ENCODE results near the gene ARHGEF4.

ARHGEF4 gene

GRCh38 chr2:131036696-131037397 is 200.1 kb downstream of the ARHGEF4 start:
- H3K9me3 ChIP-seq (ENCODE audit: control insufficient read depth, low read length): no peaks in the 10 kb centered on the region
- H3K27me3 ChIP-seq (ENCODE audit: control insufficient read depth, insufficient read depth, low read length, poor library complexity, severe bottlenecking): peaks cover 29% of the 10 kb centered on the region
- no peak overlapping the region for H3K4me3 ChIP-seq (ENCODE audit: insufficient read depth, low read depth, low read length)
- H3K36me3 ChIP-seq (ENCODE audit: control insufficient read depth, insufficient read depth, low read length): no peaks in the 10 kb centered on the region
- 90 to 93% methylated on average over 11 of the region's 11 CpGs for WGBS, 2 experiments
- H3K27ac ChIP-seq (ENCODE audit: insufficient read depth, low read depth, low read length, poor library complexity, severe bottlenecking): no peak overlapping the region
- H3K4me1 ChIP-seq (ENCODE audit: control insufficient read depth, insufficient read depth, low read length): peaks cover 16% of the 10 kb centered on the region

GRCh38 chr2:131037398-131038257 is 200.9 kb downstream of the ARHGEF4 start:
- H3K9me3 ChIP-seq (ENCODE audit: control insufficient read depth, low read length): no peaks in the 10 kb centered on the region
- WGBS, 2 experiments: 88% methylated on average over 6 of the region's 6 CpGs

GRCh38 chr2:131038258-131039100 is 201.8 kb downstream of the ARHGEF4 start:
- Histone ChIP-seq H3K27ac (ENCODE audit: insufficient read depth, low read depth, low read length, poor library complexity, severe bottlenecking) (no peak overlapping the region), H3K27me3 (ENCODE audit: control insufficient read depth, insufficient read depth, low read length, poor library complexity, severe bottlenecking) (peaks cover 24% of the 10 kb centered on the region), H3K9me3 (ENCODE audit: control insufficient read depth, low read length) (no peaks in the 10 kb centered on the region), H3K4me3 (ENCODE audit: insufficient read depth, low read depth, low read length) (no peak overlapping the region), H3K36me3 (ENCODE audit: control insufficient read depth, insufficient read depth, low read length) (no peaks in the 10 kb centered on the region), H3K4me1 (ENCODE audit: control insufficient read depth, insufficient read depth, low read length) (peaks cover 16% of the 10 kb centered on the region)
- 92 to 94% methylated on average over 17 of the region's 17 CpGs for WGBS, 2 experiments

More at GRCh38 chr2:131037398-131038257, 200.9 kb downstream of the ARHGEF4 start:
- Histone ChIP-seq H3K27ac (ENCODE audit: insufficient read depth, low read depth, low read length, poor library complexity, severe bottlenecking) (no peak overlapping the region), H3K27me3 (ENCODE audit: control insufficient read depth, insufficient read depth, low read length, poor library complexity, severe bottlenecking) (peaks cover 29% of the 10 kb centered on the region), H3K4me1 (ENCODE audit: control insufficient read depth, insufficient read depth, low read length) (peaks cover 16% of the 10 kb centered on the region), H3K36me3 (ENCODE audit: control insufficient read depth, insufficient read depth, low read length) (no peaks in the 10 kb centered on the region), H3K4me3 (ENCODE audit: insufficient read depth, low read depth, low read length) (no peak overlapping the region)

GRCh38 chr2:131039101-131039440 is 202.4 kb downstream of the ARHGEF4 start:
- no peak overlapping the region for H3K4me3 ChIP-seq (ENCODE audit: insufficient read depth, low read depth, low read length)
- H3K27me3 ChIP-seq (ENCODE audit: control insufficient read depth, insufficient read depth, low read length, poor library complexity, severe bottlenecking): peaks cover 18% of the 10 kb centered on the region
- H3K27ac ChIP-seq (ENCODE audit: insufficient read depth, low read depth, low read length, poor library complexity, severe bottlenecking): no peak overlapping the region
- H3K9me3 ChIP-seq (ENCODE audit: control insufficient read depth, low read length): no peaks in the 10 kb centered on the region
- no peaks in the 10 kb centered on the region for H3K36me3 ChIP-seq (ENCODE audit: control insufficient read depth, insufficient read depth, low read length)
- peaks cover 12% of the 10 kb centered on the region for H3K4me1 ChIP-seq (ENCODE audit: control insufficient read depth, insufficient read depth, low read length)
- whole genome bisulfite sequencing, 2 experiments: 94 to 96% methylated on average over 9 of the region's 9 CpGs

- Histone ChIP-seq H3K27ac (ENCODE audit: insufficient read depth, low read depth, low read length, poor library complexity, severe bottlenecking) (no peak overlapping the region), H3K27me3 (ENCODE audit: control insufficient read depth, insufficient read depth, low read length, poor library complexity, severe bottlenecking) (peaks cover 13% of the 10 kb centered on the region), H3K9me3 (ENCODE audit: control insufficient read depth, low read length) (no peaks in the 10 kb centered on the region), H3K4me3 (ENCODE audit: insufficient read depth, low read depth, low read length) (no peak overlapping the region), H3K36me3 (ENCODE audit: control insufficient read depth, insufficient read depth, low read length) (no peaks in the 10 kb centered on the region), H3K4me1 (ENCODE audit: control insufficient read depth, insufficient read depth, low read length) (peaks cover 10% of the 10 kb centered on the region)
- WGBS, 2 experiments: 94 to 95% methylated on average over 23 of the region's 23 CpGs
These were observed 202.8 kb downstream of the ARHGEF4 start for GRCh38 chr2:131039535-131039907.

- Histone ChIP-seq H3K27me3 (ENCODE audit: control insufficient read depth, insufficient read depth, low read length, poor library complexity, severe bottlenecking) (peaks cover 10% of the 10 kb centered on the region), H3K27ac (ENCODE audit: insufficient read depth, low read depth, low read length, poor library complexity, severe bottlenecking) (no peak overlapping the region), H3K9me3 (ENCODE audit: control insufficient read depth, low read length) (no peaks in the 10 kb centered on the region), H3K4me3 (ENCODE audit: insufficient read depth, low read depth, low read length) (no peak overlapping the region), H3K36me3 (ENCODE audit: control insufficient read depth, insufficient read depth, low read length) (no peaks in the 10 kb centered on the region), H3K4me1 (ENCODE audit: control insufficient read depth, insufficient read depth, low read length) (peaks cover 10% of the 10 kb centered on the region)
- WGBS, 2 experiments: 96 to 97% methylated on average over 75 of the region's 75 CpGs
These were observed 203.4 kb downstream of the ARHGEF4 start for GRCh38 chr2:131039908-131040660.

- Histone ChIP-seq H3K27me3 (ENCODE audit: control insufficient read depth, insufficient read depth, low read length, poor library complexity, severe bottlenecking) (peaks cover 3% of the 10 kb centered on the region), H3K4me3 (ENCODE audit: insufficient read depth, low read depth, low read length) (no peak overlapping the region), H3K4me1 (ENCODE audit: control insufficient read depth, insufficient read depth, low read length) (peaks cover 10% of the 10 kb centered on the region), H3K36me3 (ENCODE audit: control insufficient read depth, insufficient read depth, low read length) (no peaks in the 10 kb centered on the region), H3K27ac (ENCODE audit: insufficient read depth, low read depth, low read length, poor library complexity, severe bottlenecking) (no peak overlapping the region), H3K9me3 (ENCODE audit: control insufficient read depth, low read length) (no peaks in the 10 kb centered on the region)
- 84% methylated on average over 23 of the region's 23 CpGs for WGBS, 2 experiments
These were observed 204.1 kb downstream of the ARHGEF4 start for GRCh38 chr2:131040661-131041401.

GRCh38 chr2:131041402-131042147 is 204.9 kb downstream of the ARHGEF4 start:
- no peaks in the 10 kb centered on the region for H3K36me3 ChIP-seq (ENCODE audit: control insufficient read depth, insufficient read depth, low read length)
- no peak overlapping the region for H3K4me3 ChIP-seq (ENCODE audit: insufficient read depth, low read depth, low read length)
- H3K27me3 ChIP-seq (ENCODE audit: control insufficient read depth, insufficient read depth, low read length, poor library complexity, severe bottlenecking): no peaks in the 10 kb centered on the region
- H3K9me3 ChIP-seq (ENCODE audit: control insufficient read depth, low read length): no peaks in the 10 kb centered on the region
- WGBS, 2 experiments: 87% methylated on average over 14 of the region's 14 CpGs
- peaks cover 5% of the 10 kb centered on the region for H3K4me1 ChIP-seq (ENCODE audit: control insufficient read depth, insufficient read depth, low read length)
- no peak overlapping the region for H3K27ac ChIP-seq (ENCODE audit: insufficient read depth, low read depth, low read length, poor library complexity, severe bottlenecking)
